GM12891 (cell line): ENCODE data around the gene WFIKKN1.

Experiments
- DNase-seq: peaks from one replicate; pipeline ENCODE4 v3.0.0; 2011; ENCODE audit warnings: low spot score; ENCODE audit not compliant: insufficient read length
- FAIRE-seq: peaks from 2 replicates; lab custom pipeline; 2011; peaks lifted over from hg19 to GRCh38; lab: Jason Lieb, UNC
- PAX5 ChIP-seq: IDR thresholded peaks from 2 replicates; pipeline ENCODE4 v1.6.1; 2011; ENCODE audit warnings: low read length, moderate library complexity, mild to moderate bottlenecking; ENCODE audit not compliant: insufficient read depth, severe bottlenecking
- POLR2A ChIP-seq: IDR thresholded peaks from 2 replicates; pipeline ENCODE4 v1.6.1; 2011; ENCODE audit warnings: low read depth, low read length, control low read depth
- POLR2AphosphoS5 ChIP-seq: IDR thresholded peaks from 2 replicates; pipeline ENCODE4 v1.6.1; 2011; ENCODE audit warnings: low read depth, low read length, control low read depth
- POU2F2 ChIP-seq: IDR thresholded peaks from 2 replicates; pipeline ENCODE4 v1.6.1; 2011; ENCODE audit warnings: low read depth, mild to moderate bottlenecking, control low read depth, low read length, moderate library complexity
- SPI1 ChIP-seq: IDR thresholded peaks from 2 replicates; pipeline ENCODE4 v1.6.1; 2011; ENCODE audit warnings: low read depth, low read length, control low read depth
- TAF1 ChIP-seq: IDR thresholded peaks from 2 replicates; pipeline ENCODE4 v1.6.1; 2011; ENCODE audit warnings: low read depth, low read length, control low read depth

Gene WFIKKN1

DNA sequence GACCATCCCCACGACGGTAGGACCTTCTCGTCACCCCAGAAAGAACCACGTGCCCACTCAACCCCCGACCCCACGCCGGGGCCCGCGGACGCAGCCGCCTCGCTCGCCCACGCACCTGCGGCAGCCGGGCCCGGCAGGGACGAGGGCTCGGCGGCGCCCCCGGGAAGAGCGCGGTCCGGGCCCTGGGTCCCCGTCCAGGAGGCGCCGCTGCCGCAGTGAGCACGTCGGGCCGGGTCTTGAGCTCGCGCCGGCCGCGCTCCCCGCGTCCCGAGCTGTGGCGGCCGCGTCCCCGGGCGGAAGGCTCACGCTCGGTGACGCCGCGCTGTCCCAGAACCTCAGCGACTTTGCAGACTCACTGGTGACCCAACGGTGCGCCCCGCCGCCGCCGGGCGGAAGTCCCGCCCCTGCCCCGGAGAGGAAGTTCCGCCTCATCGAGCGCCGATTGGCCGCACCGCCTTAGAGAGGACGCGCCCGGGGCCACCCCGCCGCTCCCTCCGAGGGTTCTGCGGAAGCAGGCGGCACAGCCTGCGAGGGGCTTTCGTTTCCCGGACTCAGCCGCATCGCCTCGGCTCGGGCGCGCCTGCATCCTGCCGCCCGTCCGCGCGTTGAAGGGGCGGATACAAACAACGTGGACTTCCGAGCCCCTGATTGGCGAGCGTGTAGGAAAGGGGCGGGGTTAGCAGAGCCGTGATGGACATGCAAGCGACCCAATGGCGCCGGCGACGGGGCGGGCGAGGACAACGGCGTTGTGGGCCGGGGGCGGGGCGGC, 41.7 kb upstream of the WFIKKN1 start:
- FAIRE-seq (no peak), DNase-seq (peak; percentile 90)
- TF ChIP-seq TAF1 = no peak
- no peak for TF ChIP-seq POU2F2
- TF ChIP-seq POLR2AphosphoS5 = peak; percentile 52; the same call in 1 of the 2 replicates
- peak; percentile 63 for TF ChIP-seq SPI1
- no peak for TF ChIP-seq PAX5
- peak; percentile 60; the same call in 1 of the 2 replicates for TF ChIP-seq POLR2A

DNA sequence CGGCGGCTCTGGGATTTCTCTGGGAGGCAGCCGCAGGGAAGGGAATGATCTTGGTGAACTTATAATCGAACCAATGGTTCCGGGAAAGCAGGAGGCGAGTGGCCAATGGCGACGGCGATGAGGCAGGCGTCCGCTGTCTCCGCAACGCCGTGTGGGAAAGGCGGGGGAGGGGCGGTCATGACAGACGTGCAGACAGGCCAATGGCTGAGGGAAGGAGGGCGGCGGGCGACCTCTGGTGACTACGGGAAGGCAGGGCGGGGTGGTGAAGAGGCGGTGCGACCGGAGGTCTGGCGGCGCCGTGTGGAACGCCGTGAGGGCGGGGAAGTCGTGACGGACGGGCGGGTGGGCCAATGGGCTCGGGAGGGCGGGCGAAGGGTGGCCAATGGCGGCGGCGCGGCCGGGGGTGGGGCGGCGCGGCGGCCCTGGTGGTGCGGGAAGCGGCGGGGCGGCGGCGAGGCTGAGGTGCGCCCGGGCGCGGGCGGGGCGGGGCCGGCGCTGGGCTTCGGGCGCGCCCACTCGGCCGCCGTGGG, 41.1 kb upstream of the WFIKKN1 start, which contains the start of gene RAB40C:
Gene RAB40C (plus strand): TSS at position 409 of the 530 bp plus-strand sequence. CDS start 226 bp downstream, outside the sequence.
- FAIRE-seq = peak; percentile 98
- TF ChIP-seq PAX5 (no peak), POU2F2 (0 out of 2 replicates have a peak, but pooled peaks have one; percentile 47)
- peak; percentile 99 for DNase-seq

DNA sequence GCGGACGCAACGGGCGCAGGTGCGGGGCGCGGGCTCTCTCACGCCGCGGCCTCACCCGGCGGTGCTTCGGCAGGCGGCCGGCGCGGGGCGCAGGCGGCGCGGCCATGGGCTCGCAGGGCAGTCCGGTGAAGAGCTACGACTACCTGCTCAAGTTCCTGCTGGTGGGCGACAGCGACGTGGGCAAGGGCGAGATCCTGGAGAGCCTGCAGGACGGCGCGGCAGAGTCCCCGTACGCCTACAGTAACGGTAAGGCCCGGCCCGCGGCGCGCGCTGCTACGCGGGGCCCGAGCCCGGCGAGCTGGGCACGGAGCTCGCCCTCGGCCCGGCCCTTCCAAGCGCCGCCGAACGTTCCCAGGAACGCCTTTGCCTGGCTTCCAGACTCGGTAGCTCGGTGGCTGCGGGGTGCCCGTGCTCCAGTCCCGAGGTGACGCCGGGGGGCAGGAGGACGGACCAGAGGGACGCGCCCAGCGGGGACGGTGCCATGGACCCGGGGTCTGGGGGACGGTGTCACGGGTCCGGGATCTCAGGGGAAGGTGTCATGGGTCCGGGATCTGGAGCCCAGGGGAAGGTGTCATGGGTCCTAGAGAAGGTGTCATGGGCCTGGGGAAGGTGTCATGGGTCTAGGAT, 40.5 kb upstream of the WFIKKN1 start:
- TF ChIP-seq SPI1 (no peak), POLR2AphosphoS5 (no peak), POLR2A (no peak), PAX5 (no peak), POU2F2 (no peak)
- DNase-seq (no peak), FAIRE-seq (no peak)

DNA sequence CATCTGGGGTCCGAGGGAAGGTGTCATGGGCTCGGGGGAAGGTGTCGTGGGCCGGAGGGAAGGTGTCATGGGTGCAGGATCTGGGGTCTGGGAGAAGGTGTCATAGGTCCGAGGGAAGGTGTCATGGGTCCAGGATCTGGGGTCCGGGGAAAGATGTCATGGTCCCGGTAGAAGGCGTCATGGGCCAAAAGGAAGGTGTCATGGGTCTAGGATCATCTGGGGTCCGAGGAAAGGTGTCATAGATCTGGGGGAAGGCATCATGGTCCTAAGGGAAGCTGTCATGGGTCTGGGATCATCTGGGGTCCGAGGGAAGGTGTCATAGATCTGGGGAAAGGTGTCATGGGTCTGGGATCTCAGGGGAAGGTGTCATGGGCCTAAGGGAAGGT, 40.0 kb upstream of the WFIKKN1 start:
- FAIRE-seq = peak; percentile 41
- no peak for DNase-seq
- TF ChIP-seq SPI1 = no peak
- TF ChIP-seq POLR2A = no peak
- no peak for TF ChIP-seq POU2F2
- TF ChIP-seq PAX5 = no peak
- TF ChIP-seq TAF1 = no peak
- no peak for TF ChIP-seq POLR2AphosphoS5

DNA sequence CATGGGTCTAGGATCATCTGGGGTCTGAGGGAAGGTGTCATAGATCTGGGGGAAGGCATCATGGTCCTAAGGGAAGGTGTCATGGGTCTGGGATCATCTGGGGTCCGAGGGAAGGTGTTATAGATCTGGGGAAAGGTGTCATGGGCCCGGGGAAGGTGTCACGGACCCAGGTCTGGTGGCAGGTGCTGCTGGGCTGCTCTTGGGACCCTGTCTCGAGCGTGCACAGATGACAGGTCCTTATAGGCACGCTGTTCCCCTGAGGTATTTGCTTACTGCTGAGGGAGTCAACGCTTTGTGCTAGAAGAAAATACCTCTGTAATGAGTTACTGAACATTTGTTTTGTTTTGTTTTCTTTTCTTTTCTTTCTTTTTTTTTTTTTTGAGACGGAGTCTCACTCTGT, 39.6 kb upstream of the WFIKKN1 start:
- TF ChIP-seq PAX5 (no peak), POLR2AphosphoS5 (no peak), POU2F2 (no peak), SPI1 (no peak)
- FAIRE-seq (no peak), DNase-seq (no peak)

DNA sequence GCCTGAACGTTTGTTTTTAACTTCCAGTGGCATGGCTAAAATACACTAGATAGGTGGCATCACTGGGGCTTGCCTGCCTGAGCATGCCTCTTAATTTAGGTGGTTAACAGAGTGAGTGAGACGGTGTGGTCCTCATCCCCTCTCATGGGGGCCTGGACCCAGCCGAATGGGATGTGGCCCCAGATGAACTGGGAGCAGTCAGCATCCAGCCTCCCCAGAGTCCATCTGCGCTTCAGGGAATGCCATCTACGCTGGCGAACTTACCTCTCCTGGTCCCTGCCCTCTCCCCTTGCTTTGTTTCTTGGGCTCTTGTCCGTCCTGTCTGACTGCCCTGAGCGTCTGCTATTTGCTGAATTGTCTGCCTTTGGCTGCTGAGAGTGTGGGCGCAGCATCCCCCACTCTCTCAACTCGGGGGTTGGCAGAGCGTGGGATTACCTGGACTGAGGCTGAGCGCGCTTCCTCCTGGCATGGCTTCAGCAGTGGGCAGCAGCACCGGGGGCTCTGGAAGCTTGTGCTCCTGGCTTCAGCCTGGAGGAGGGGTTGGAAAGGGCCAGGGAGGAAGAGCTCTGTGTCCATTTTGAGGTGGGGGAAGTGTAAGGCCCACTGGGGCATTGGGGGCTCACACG, 38.8 kb upstream of the WFIKKN1 start:
- TF ChIP-seq POLR2AphosphoS5 (no peak), TAF1 (no peak), POLR2A (no peak), PAX5 (no peak), SPI1 (no peak), POU2F2 (no peak)
- DNase-seq = no peak
- FAIRE-seq = no peak

DNA sequence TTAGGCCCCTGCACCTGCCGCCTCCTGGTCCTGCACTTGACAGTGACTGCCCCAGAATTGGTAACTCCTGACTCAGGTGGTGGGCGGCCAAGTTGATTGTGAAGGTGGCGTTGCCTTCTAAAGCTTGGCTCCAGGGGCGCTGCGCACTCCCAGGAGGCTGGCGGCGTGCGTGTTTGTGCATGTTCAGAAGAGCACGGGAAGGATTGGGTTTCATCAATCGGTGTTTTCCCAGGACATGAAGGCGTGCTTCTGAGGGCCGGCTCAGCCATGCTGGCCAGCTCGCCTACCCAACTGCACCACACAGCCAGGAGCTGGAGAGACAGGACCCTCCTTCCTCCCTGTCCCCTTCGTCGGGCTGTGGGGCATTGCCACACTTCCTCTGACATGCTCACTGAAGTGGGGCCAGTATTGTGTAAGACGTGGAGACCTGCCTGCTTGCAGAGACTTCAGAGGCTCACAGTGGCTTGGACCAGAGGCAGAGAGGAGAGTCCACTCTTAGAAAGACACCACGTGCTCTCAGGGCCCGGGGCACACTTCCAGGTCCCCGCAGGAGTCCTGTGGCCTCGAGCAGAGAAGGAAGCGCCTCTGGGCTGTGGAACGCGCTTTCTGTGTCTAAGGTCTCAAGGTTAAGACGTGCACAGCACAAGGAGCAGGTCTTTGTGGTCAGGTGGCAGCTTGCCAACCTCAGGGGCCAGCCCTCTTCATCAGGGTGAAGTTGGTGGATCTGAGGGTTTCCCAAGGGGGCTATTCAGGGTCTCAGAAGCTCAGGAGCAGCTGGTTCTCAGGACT, 38.1 kb upstream of the WFIKKN1 start:
- FAIRE-seq = no peak
- no peak for DNase-seq
- TF ChIP-seq POLR2A (no peak), SPI1 (no peak), TAF1 (no peak), PAX5 (no peak), POU2F2 (no peak), POLR2AphosphoS5 (no peak)

DNA sequence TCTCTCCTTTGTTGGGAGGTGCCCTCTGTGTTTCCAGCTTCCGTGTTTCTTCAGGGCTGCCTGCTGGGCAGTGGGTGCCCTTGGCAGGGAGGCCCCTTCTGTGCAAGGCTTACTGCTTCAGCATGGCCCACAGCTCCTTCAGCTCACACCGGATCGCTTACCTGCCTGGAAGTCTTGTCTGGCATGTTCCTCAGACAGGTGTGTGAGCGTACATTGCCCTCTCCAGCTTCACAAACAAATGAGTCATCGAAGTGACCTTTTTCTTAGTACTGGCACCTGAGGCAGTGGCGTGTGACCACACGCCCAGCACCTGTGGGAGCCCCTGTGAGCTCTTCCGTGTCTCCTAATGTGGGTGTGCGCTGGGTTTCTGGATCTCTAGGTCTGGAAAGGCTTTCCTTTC, 37.4 kb upstream of the WFIKKN1 start:
- DNase-seq (no peak), FAIRE-seq (no peak)
- TF ChIP-seq POLR2AphosphoS5 (no peak), SPI1 (no peak), POU2F2 (no peak), TAF1 (no peak), PAX5 (no peak), POLR2A (no peak)

DNA sequence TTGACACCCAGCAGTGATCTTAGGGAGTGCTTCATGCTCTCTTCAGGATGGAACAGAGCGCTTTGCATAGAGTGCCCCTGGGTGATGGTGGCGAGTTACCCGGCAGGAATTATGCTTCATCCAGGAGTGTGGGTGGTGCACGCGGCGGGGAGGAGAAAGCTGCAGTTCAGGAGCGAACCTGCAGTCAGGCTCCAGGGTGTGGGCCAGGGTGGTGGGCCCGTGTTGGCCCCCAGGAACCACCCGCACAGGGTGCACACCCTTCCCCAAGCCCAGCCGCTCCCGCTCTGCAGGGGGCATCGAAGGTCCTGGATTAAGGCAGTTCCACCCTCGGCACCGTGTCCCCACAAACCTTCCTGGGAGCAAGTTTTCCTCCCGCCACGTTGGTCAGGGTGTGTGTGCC, 37.0 kb upstream of the WFIKKN1 start:
- DNase-seq = no peak
- TF ChIP-seq POLR2A = no peak
- TF ChIP-seq PAX5 = no peak
- TF ChIP-seq SPI1 = no peak
- TF ChIP-seq POLR2AphosphoS5 = no peak
- TF ChIP-seq POU2F2 = no peak
- TF ChIP-seq TAF1 = no peak
- FAIRE-seq = no peak
